HG03342 (cell line): Measurements from ENCODE around the gene TIPIN.
"Not testable (repeated sequence)": the region's sequence is repeated elsewhere in the genome, so short reads cannot be mapped to it uniquely, and the experiment has no call there.

ENCODE experiments used
- ATAC-seq: cut with Tn5 transposase; IDR thresholded peaks from one replicate; pipeline ENCODE4 v1.9.1; 2021; ENCODE audit warnings: mild to moderate bottlenecking, moderate library complexity; ENCODE audit not compliant: unreplicated experiment

TIPIN gene

GRCh38 chr15:66386204-66387123, 30.0 kb upstream of the TIPIN start, which contains the start of gene MAP2K1:
Gene MAP2K1 (plus strand): TSS chr15:66386912. CDS start chr15:66387348, 436 bp downstream.
- ATAC-seq: peak; percentile 84

GRCh38 chr15:66381376-66381775, 24.9 kb upstream of the TIPIN start:
- ATAC-seq: not testable (repeated sequence)

GRCh38 chr15:66378814-66379430, 22.4 kb upstream of the TIPIN start:
- no peak for ATAC-seq

- no peak for ATAC-seq
Measured at GRCh38 chr15:66374179-66374578, 17.7 kb upstream of the TIPIN start.

- ATAC-seq: no peak
Measured at GRCh38 chr15:66369773-66370651, 13.5 kb upstream of the TIPIN start.

- ATAC-seq: no peak
Measured at GRCh38 chr15:66364944-66365528, 8.6 kb upstream of the TIPIN start.

- ATAC-seq: no peak
Measured at GRCh38 chr15:66362776-66363175, 6.3 kb upstream of the TIPIN start.

GRCh38 chr15:66361745-66362460, 5.4 kb upstream of the TIPIN start:
- not testable (repeated sequence) for ATAC-seq

GRCh38 chr15:66359740-66360139, 3.3 kb upstream of the TIPIN start:
- ATAC-seq: no peak

GRCh38 chr15:66356077-66356358, 467 bp downstream of the TIPIN start:
- ATAC-seq: no peak

GRCh38 chr15:66348530-66348929, 8.0 kb downstream of the TIPIN start:
- not testable (repeated sequence) for ATAC-seq

- ATAC-seq: no peak
Measured at GRCh38 chr15:66328771-66329170, 27.7 kb downstream of the TIPIN start.

GRCh38 chr15:66327736-66328135, 28.7 kb downstream of the TIPIN start:
- ATAC-seq: no peak

GRCh38 chr15:66326051-66326450, 30.4 kb downstream of the TIPIN start:
- no peak for ATAC-seq

- ATAC-seq: no peak
Measured at GRCh38 chr15:66323312-66323928, 33.1 kb downstream of the TIPIN start.

- no peak for ATAC-seq
Measured at GRCh38 chr15:66312144-66312543, 44.3 kb downstream of the TIPIN start.

GRCh38 chr15:66310786-66311185, 45.7 kb downstream of the TIPIN start:
- no peak for ATAC-seq

GRCh38 chr15:66309828-66310227, 46.7 kb downstream of the TIPIN start:
- ATAC-seq: no peak

- ATAC-seq: no peak
Measured at GRCh38 chr15:66308531-66308930, 48.0 kb downstream of the TIPIN start.

GRCh38 chr15:66306381-66306780, 50.1 kb downstream of the TIPIN start:
- no peak for ATAC-seq
